ENCODE measurements around the gene ARFGAP2.
"Not testable (repeated sequence)": the region's sequence is repeated elsewhere in the genome, so short reads cannot be mapped to it uniquely, and the experiment has no call there.

Gene ARFGAP2

GRCh38 chr11:47202576-47202975 lies 25.9 kb upstream of the ARFGAP2 start:
- Mint-ChIP-seq H3K9me3 (no peaks in the 10 kb centered on the region), H3K27ac (no peak overlapping the region), H3K4me1 (no peaks in the 10 kb centered on the region), H3K4me3 (no peak overlapping the region), H3K36me3 (ENCODE audit: low read depth) (no peaks in the 10 kb centered on the region), H3K27me3 (no peaks in the 10 kb centered on the region)
- DNase-seq (no peak), ATAC-seq (no peak)

- ATAC-seq (no peak), DNase-seq (no peak)
- Mint-ChIP-seq H3K36me3 (ENCODE audit: low read depth) (no peaks in the 10 kb centered on the region), H3K4me1 (no peaks in the 10 kb centered on the region), H3K27ac (no peak overlapping the region), H3K4me3 (no peak overlapping the region), H3K9me3 (no peaks in the 10 kb centered on the region), H3K27me3 (no peaks in the 10 kb centered on the region)
Observed at GRCh38 chr11:47201015-47201414, 24.3 kb upstream of the ARFGAP2 start.

- H3K4me1 Mint-ChIP-seq; DNase-seq; H3K4me3 Mint-ChIP-seq; H3K36me3 Mint-ChIP-seq (ENCODE audit: low read depth); H3K27ac Mint-ChIP-seq; H3K9me3 Mint-ChIP-seq; H3K27me3 Mint-ChIP-seq; ATAC-seq: not testable (repeated sequence)
Observed at GRCh38 chr11:47198161-47198560, 21.5 kb upstream of the ARFGAP2 start.

GRCh38 chr11:47192111-47192510 lies 15.4 kb upstream of the ARFGAP2 start:
- no peak overlapping the region for H3K27ac Mint-ChIP-seq
- H3K4me1 Mint-ChIP-seq, result peaks cover 7% of the 10 kb centered on the region
- no peaks in the 10 kb centered on the region for H3K9me3 Mint-ChIP-seq
- ATAC-seq (no peak), DNase-seq (no peak)
- H3K36me3 Mint-ChIP-seq (ENCODE audit: low read depth), result no peaks in the 10 kb centered on the region
- H3K27me3 Mint-ChIP-seq, result peaks cover 30% of the 10 kb centered on the region
- H3K4me3 Mint-ChIP-seq, result no peak overlapping the region

GRCh38 chr11:47191137-47191536 lies 14.5 kb upstream of the ARFGAP2 start:
- DNase-seq; H3K9me3 Mint-ChIP-seq; ATAC-seq; H3K27ac Mint-ChIP-seq; H3K4me3 Mint-ChIP-seq; H3K36me3 Mint-ChIP-seq (ENCODE audit: low read depth): not testable (repeated sequence)
- Mint-ChIP-seq H3K4me1 (peaks cover 14% of the 10 kb centered on the region), H3K27me3 (peaks cover 34% of the 10 kb centered on the region)

- H3K9me3 Mint-ChIP-seq, result no peaks in the 10 kb centered on the region
- peaks cover 35% of the 10 kb centered on the region for H3K27me3 Mint-ChIP-seq
- H3K4me1 Mint-ChIP-seq, result peaks cover 14% of the 10 kb centered on the region
- ATAC-seq (no peak), DNase-seq (no peak)
- H3K4me3 Mint-ChIP-seq, result no peak overlapping the region
- no peaks in the 10 kb centered on the region for H3K36me3 Mint-ChIP-seq (ENCODE audit: low read depth)
- H3K27ac Mint-ChIP-seq, result no peak overlapping the region
Observed at GRCh38 chr11:47189100-47189834, 12.6 kb upstream of the ARFGAP2 start.

GRCh38 chr11:47188259-47188658 lies 11.6 kb upstream of the ARFGAP2 start:
- DNase-seq, result no peak
- peaks cover 1% of the 10 kb centered on the region for H3K36me3 Mint-ChIP-seq (ENCODE audit: low read depth)
- no peak overlapping the region for H3K4me3 Mint-ChIP-seq
- peaks cover 38% of the 10 kb centered on the region for H3K27me3 Mint-ChIP-seq
- H3K27ac Mint-ChIP-seq, result no peak overlapping the region
- no peaks in the 10 kb centered on the region for H3K9me3 Mint-ChIP-seq
- H3K4me1 Mint-ChIP-seq, result peaks cover 14% of the 10 kb centered on the region
- ATAC-seq, result no peak

- H3K4me1 Mint-ChIP-seq, result peaks cover 14% of the 10 kb centered on the region
- H3K4me3 Mint-ChIP-seq, result peak overlapping the region; percentile 72
- DNase-seq (no peak), ATAC-seq (no peak)
- H3K9me3 Mint-ChIP-seq, result no peaks in the 10 kb centered on the region
- peaks cover 37% of the 10 kb centered on the region for H3K27me3 Mint-ChIP-seq
- H3K27ac Mint-ChIP-seq, result no peak overlapping the region
- H3K36me3 Mint-ChIP-seq (ENCODE audit: low read depth), result peaks cover 1% of the 10 kb centered on the region
Observed at GRCh38 chr11:47187723-47188122, 11.0 kb upstream of the ARFGAP2 start.

- Mint-ChIP-seq H3K36me3 (ENCODE audit: low read depth) (peaks cover 1% of the 10 kb centered on the region), H3K27me3 (peaks cover 37% of the 10 kb centered on the region), H3K4me1 (peaks cover 14% of the 10 kb centered on the region), H3K4me3 (peak overlapping the region; percentile 72), H3K27ac (peak overlapping the region; percentile 74), H3K9me3 (no peaks in the 10 kb centered on the region)
- ATAC-seq (peak; percentile 76), DNase-seq (peak; percentile 63)
Observed at GRCh38 chr11:47186700-47187695, 10.3 kb upstream of the ARFGAP2 start.

GRCh38 chr11:47186076-47186699 lies 9.5 kb upstream of the ARFGAP2 start, which contains the start of gene PACSIN3:
TSS of gene PACSIN3 (minus strand) at chr11:47186434. CDS start at chr11:47182727, 3,707 bp downstream.
- DNase-seq (peak; percentile 61), ATAC-seq (peak; percentile 59)
- Mint-ChIP-seq H3K9me3 (no peaks in the 10 kb centered on the region), H3K27me3 (peaks cover 37% of the 10 kb centered on the region), H3K36me3 (ENCODE audit: low read depth) (peaks cover 1% of the 10 kb centered on the region), H3K4me3 (peak within 1 kb of the TSS; percentile 72), H3K27ac (peak within 1 kb of the TSS; percentile 74), H3K4me1 (peaks cover 14% of the 10 kb centered on the region)

- ATAC-seq (no peak), DNase-seq (peak; percentile 16)
- H3K4me1 Mint-ChIP-seq, result peaks cover 14% of the 10 kb centered on the region
- H3K4me3 Mint-ChIP-seq, result peak overlapping the region; percentile 70
- H3K27ac Mint-ChIP-seq, result no peak overlapping the region
- H3K9me3 Mint-ChIP-seq, result no peaks in the 10 kb centered on the region
- peaks cover 36% of the 10 kb centered on the region for H3K27me3 Mint-ChIP-seq
- H3K36me3 Mint-ChIP-seq (ENCODE audit: low read depth), result peaks cover 1% of the 10 kb centered on the region
Observed at GRCh38 chr11:47185305-47186075, 8.8 kb upstream of the ARFGAP2 start.

GRCh38 chr11:47184711-47185304 lies 8.1 kb upstream of the ARFGAP2 start:
- H3K36me3 Mint-ChIP-seq (ENCODE audit: low read depth), result peaks cover 1% of the 10 kb centered on the region
- peaks cover 14% of the 10 kb centered on the region for H3K4me1 Mint-ChIP-seq
- ATAC-seq (no peak), DNase-seq (no peak)
- no peak overlapping the region for H3K27ac Mint-ChIP-seq
- H3K4me3 Mint-ChIP-seq, result peak overlapping the region; percentile 43
- H3K9me3 Mint-ChIP-seq, result no peaks in the 10 kb centered on the region
- peaks cover 33% of the 10 kb centered on the region for H3K27me3 Mint-ChIP-seq

- no peak for DNase-seq
- H3K27ac Mint-ChIP-seq, result no peak overlapping the region
- peaks cover 1% of the 10 kb centered on the region for H3K36me3 Mint-ChIP-seq (ENCODE audit: low read depth)
Observed at GRCh38 chr11:47183969-47184368, 7.3 kb upstream of the ARFGAP2 start.

More at GRCh38 chr11:47183969-47184368, 7.3 kb upstream of the ARFGAP2 start:
- Mint-ChIP-seq H3K27me3 (peaks cover 25% of the 10 kb centered on the region), H3K9me3 (no peaks in the 10 kb centered on the region), H3K4me1 (peaks cover 14% of the 10 kb centered on the region), H3K4me3 (no peak overlapping the region)
- ATAC-seq, result no peak
